Measurements from ENCODE around the gene PCNA. TPM values are rescaled to one million over a fixed set of nuclear protein-coding genes. Genes with fewer than 3 reads are reported as not detected.
A peak's percentile ranks its signal among the peaks of the same experiment; 100 is the strongest.
"Not testable (repeated sequence)": the region's sequence is repeated elsewhere in the genome, so short reads cannot be mapped to it uniquely, and the experiment has no call there.

PCNA gene
- total RNA-seq, 4 donors from 2014 or later = 21.9 to 60.0 (median 54.1) TPM

GRCh38 chr20:5088688-5089087 lies 31.1 kb downstream of the PCNA start:
- no peak overlapping the region for H3K4me3 ChIP-seq
- TF ChIP-seq POLR2AphosphoS5 (IDR thresholded peaks at IDR 0.05) = no peak
- TF ChIP-seq CTCF (IDR thresholded peaks at IDR 0.05) = no peak
- no peak for TF ChIP-seq EP300 (IDR thresholded peaks at IDR 0.05)
- TF ChIP-seq POLR2A (IDR thresholded peaks at IDR 0.05) = no peak

DNA sequence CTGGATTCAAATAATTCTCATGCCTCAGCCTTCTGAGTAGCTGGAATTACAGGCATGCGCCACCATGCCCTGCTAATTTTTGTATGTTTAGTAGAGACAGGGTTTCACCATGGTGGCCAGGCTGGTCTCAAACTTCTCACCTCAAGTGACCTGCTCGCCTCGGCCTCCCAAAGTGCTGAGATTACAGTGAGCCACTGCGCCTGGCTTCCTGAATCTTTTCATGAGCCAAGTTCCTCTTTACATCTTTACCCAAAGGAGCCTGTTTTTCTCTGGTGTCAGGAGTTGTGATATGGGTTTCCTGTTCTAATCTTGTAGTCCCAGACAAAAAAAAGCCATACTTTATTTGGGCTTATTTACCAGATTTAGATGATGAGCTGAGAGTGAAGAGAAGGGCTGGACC lies 34.4 kb downstream of the PCNA start:
- H3K27me3 ChIP-seq = no peaks in the 10 kb centered on the region
- 87% methylated on average over 4 of the region's 4 CpGs for WGBS
- no peaks in the 10 kb centered on the region for H3K9me3 ChIP-seq
- H3K4me3 ChIP-seq = no peak overlapping the region
- DNase-seq (ENCODE audit: low spot score in 2 of 2) = no peak
- H3K4me1 ChIP-seq = no peaks in the 10 kb centered on the region
- no peak overlapping the region for H3K27ac ChIP-seq
- TF ChIP-seq POLR2A (IDR thresholded peaks at IDR 0.05) (no peak), EP300 (IDR thresholded peaks at IDR 0.05) (no peak), POLR2AphosphoS5 (IDR thresholded peaks at IDR 0.05) (no peak), CTCF (IDR thresholded peaks at IDR 0.05) (no peak)
- H3K36me3 ChIP-seq = no peaks in the 10 kb centered on the region

More at GRCh38 chr20:5088688-5089087, 31.1 kb downstream of the PCNA start:
- peaks cover 13% of the 10 kb centered on the region for H3K36me3 ChIP-seq
- WGBS = 71% methylated on average over 3 of the region's 3 CpGs
- DNase-seq (ENCODE audit: low spot score in 2 of 2) = no peak
- H3K9me3 ChIP-seq = no peaks in the 10 kb centered on the region
- no peaks in the 10 kb centered on the region for H3K27me3 ChIP-seq
- no peak overlapping the region for H3K27ac ChIP-seq
- no peaks in the 10 kb centered on the region for H3K4me1 ChIP-seq

DNA sequence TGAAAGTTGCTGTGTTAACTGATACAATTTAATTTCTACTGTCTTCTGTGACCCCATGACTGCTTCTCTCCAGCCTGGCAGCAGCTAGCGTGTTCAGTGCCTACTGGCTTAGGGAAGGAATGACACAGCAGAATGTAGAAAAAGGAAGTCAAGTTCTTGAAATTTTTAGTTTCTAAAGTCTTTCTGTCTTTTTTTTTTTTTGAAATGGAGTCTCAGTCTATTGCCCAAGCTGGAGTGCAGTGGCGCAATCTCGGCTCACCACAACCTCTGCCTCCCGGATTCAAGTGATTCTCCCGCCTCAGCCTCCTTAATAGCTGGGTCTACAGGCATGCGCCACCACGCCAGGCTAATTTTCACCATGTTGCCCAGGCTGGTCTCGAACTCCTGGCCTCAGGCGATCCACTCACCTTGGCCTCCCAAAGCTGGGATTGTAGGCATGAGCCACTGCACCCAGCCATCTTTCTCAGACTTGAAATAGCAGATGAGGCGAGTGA lies 39.3 kb downstream of the PCNA start:
- H3K27me3 ChIP-seq = no peaks in the 10 kb centered on the region
- peaks cover 11% of the 10 kb centered on the region for H3K4me1 ChIP-seq
- DNase-seq (ENCODE audit: low spot score in 2 of 2) = peak; percentile 80 to 83
- TF ChIP-seq EP300 (IDR thresholded peaks at IDR 0.05) (no peak), POLR2A (IDR thresholded peaks at IDR 0.05) (no peak), CTCF (IDR thresholded peaks at IDR 0.05) (no peak), POLR2AphosphoS5 (IDR thresholded peaks at IDR 0.05) (no peak)
- no peaks in the 10 kb centered on the region for H3K36me3 ChIP-seq
- no peak overlapping the region for H3K4me3 ChIP-seq
- H3K27ac ChIP-seq = peak overlapping the region; percentile 35
- 72% methylated on average over 10 of the region's 10 CpGs for WGBS
- H3K9me3 ChIP-seq = no peaks in the 10 kb centered on the region

DNA sequence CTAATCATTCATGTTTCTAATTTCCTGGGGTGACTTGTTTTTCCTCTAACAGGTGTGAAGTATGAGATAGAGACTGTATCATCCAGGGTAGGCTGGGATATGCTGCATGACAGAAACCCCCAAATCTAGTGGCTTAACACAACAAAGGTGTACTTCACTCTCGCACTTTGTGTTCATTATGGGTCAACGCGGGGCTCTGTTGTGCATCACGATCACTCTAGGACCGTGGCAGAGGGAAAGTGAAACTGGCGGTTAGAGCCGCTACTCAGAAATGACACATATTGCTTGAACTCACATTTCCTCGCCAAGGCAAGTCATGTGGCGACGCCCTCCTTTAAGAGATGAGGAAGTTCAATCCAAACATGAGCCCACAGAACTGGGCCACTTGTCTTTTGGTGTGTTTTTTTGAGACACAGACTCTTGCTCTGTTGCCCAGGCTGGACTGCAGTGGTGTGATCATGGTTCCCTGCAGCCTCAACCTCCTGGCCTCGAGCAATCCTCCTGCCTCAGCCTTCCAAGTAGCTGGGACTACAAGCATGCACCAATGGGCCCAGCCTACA lies 41.3 kb downstream of the PCNA start:
- Histone ChIP-seq H3K36me3 (no peaks in the 10 kb centered on the region), H3K27ac (peak overlapping the region; percentile 64), H3K4me3 (peak overlapping the region; percentile 27), H3K4me1 (peaks cover 17% of the 10 kb centered on the region), H3K9me3 (no peaks in the 10 kb centered on the region), H3K27me3 (no peaks in the 10 kb centered on the region)
- peak in 1 of 3 donors; percentile 19 for TF ChIP-seq POLR2AphosphoS5 (IDR thresholded peaks at IDR 0.05)
- TF ChIP-seq CTCF (IDR thresholded peaks at IDR 0.05) = no peak
- TF ChIP-seq POLR2A (IDR thresholded peaks at IDR 0.05) = no peak
- TF ChIP-seq EP300 (IDR thresholded peaks at IDR 0.05) = no peak
- 60% methylated on average over 11 of the region's 11 CpGs for WGBS
- DNase-seq (ENCODE audit: low spot score in 2 of 2) = peak in 1 of 2 donors; percentile 72

GRCh38 chr20:5077761-5078387 lies 41.9 kb downstream of the PCNA start:
- TF ChIP-seq POLR2A (IDR thresholded peaks at IDR 0.05) (no peak), EP300 (IDR thresholded peaks at IDR 0.05) (no peak), CTCF (IDR thresholded peaks at IDR 0.05) (no peak), POLR2AphosphoS5 (IDR thresholded peaks at IDR 0.05) (no peak)
- no peak for DNase-seq (ENCODE audit: low spot score in 2 of 2)
- Histone ChIP-seq H3K27ac (peak overlapping the region; percentile 64), H3K4me3 (peak overlapping the region; percentile 27), H3K4me1 (peaks cover 23% of the 10 kb centered on the region), H3K27me3 (no peaks in the 10 kb centered on the region), H3K36me3 (no peaks in the 10 kb centered on the region), H3K9me3 (no peaks in the 10 kb centered on the region)
- 57% methylated on average over 4 of the region's 4 CpGs for WGBS

GRCh38 chr20:5076913-5077312 lies 42.8 kb downstream of the PCNA start:
- not testable (repeated sequence) for H3K27ac ChIP-seq

More at GRCh38 chr20:5076913-5077312, 42.8 kb downstream of the PCNA start:
- peaks cover 25% of the 10 kb centered on the region for H3K4me1 ChIP-seq
- WGBS = 96% methylated on average over 2 of the region's 2 CpGs
- not testable (repeated sequence) for H3K27me3 ChIP-seq; H3K4me3 ChIP-seq; H3K9me3 ChIP-seq; DNase-seq (ENCODE audit: low spot score in 2 of 2); H3K36me3 ChIP-seq
